HG03135 (cell line): ENCODE measurements around the gene CDR2.
A peak's percentile ranks its signal among the peaks of the same experiment; 100 is the strongest.
"Not testable (repeated sequence)": the region's sequence is repeated elsewhere in the genome, so short reads cannot be mapped to it uniquely, and the experiment has no call there.

Experiments used
- ATAC-seq: cut with Tn5 transposase; IDR thresholded peaks from one replicate; pipeline ENCODE4 v1.9.1; 2021; ENCODE audit warnings: mild to moderate bottlenecking, moderate library complexity; ENCODE audit not compliant: unreplicated experiment

CDR2 gene

GRCh38 chr16:22374311-22375116 lies at the start of gene CDR2:
CDR2 (minus strand) TSS chr16:22374619; CDS start chr16:22374309, 310 bp downstream.
- peak; percentile 91 for ATAC-seq

- no peak for ATAC-seq
Measured at GRCh38 chr16:22423716-22424115, 49.3 kb upstream of the CDR2 start.

DNA sequence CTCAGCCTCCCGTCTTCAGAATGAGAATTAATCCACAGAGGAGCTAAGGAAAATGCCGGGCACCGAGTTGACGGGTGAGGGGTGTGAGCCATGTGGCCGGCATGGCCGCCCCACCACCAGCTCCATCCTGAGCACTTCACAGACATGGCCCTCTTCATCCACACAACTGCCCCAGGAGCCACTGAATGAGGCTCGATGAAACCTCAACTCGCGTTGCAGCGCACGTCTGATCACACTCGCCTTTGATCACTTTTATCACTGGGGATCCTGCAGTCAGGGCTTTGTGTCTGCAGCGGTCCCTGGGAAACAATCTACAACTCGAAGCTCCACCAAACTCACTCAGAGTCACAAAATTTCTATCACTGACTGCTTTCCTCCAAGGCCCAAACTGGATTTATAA lies 46.7 kb upstream of the CDR2 start:
- ATAC-seq, result no peak

GRCh38 chr16:22420606-22421135 lies 46.3 kb upstream of the CDR2 start:
- ATAC-seq, result no peak

- no peak for ATAC-seq
Measured at GRCh38 chr16:22419908-22420307, 45.5 kb upstream of the CDR2 start.

DNA sequence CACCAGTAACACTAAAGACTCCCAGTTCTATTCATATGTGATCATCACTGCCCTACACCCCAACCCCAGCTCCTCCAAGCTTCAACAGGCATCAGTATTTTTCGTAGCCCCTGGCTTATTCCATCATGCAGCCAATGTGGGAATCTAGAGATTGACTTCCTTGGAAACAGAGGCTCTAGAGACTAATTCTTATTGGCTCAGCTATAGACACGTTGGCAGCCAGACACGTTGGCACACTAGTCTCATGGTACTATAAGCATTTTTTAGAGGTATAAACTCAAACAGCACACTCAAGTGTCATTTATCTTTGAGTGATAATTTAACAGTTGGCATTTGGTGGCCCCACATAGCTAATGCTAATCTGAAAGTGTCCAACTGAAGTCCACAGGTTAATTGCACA lies 44.4 kb upstream of the CDR2 start:
- no peak for ATAC-seq

- ATAC-seq, result not testable (repeated sequence)
Measured at GRCh38 chr16:22417798-22418197, 43.4 kb upstream of the CDR2 start.

- no peak for ATAC-seq
Measured at GRCh38 chr16:22417019-22417418, 42.6 kb upstream of the CDR2 start.

- no peak for ATAC-seq
Measured at GRCh38 chr16:22413819-22414218, 39.4 kb upstream of the CDR2 start.

- ATAC-seq, result no peak
Measured at GRCh38 chr16:22407486-22407885, 33.1 kb upstream of the CDR2 start.

DNA sequence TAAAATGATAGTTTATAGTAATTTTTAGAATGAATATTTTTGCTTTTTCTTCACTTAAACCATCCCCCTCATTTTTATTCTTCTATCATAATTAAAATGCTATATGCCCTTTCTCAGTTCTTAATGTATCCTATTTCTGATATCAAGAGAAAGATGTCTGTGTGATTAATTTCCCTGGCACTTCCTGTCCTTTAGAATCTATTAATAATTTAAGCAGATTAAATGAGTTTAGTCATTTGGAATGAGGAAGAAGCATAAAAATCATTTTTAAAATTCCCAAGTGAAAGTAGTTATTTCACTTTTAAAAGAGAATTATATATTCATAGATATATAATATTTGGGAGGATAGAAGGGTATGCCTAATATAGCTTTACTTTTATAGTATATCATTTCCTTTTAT lies 27.8 kb upstream of the CDR2 start:
- ATAC-seq, result no peak

GRCh38 chr16:22400900-22401299 lies 26.5 kb upstream of the CDR2 start:
- no peak for ATAC-seq

DNA sequence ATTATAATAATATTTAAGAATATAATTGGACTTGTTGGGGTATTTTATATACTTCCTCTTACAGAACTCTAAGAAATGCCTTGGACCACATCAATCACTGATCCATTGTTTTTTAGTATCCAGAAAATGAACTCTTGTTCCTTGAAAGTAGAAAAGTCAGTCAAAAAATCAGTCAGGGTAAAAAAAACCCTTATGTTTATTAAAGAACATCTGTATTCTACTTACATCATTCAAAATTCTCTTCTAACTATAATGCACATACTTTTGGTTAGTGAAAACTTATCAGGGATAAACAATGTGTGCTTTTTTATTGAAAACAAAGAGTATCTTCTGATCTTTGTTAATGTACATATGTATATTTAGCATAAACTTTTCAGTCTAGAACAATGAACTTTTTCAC lies 23.5 kb upstream of the CDR2 start:
- ATAC-seq, result no peak

- no peak for ATAC-seq
Measured at GRCh38 chr16:22397464-22397863, 23.0 kb upstream of the CDR2 start.

DNA sequence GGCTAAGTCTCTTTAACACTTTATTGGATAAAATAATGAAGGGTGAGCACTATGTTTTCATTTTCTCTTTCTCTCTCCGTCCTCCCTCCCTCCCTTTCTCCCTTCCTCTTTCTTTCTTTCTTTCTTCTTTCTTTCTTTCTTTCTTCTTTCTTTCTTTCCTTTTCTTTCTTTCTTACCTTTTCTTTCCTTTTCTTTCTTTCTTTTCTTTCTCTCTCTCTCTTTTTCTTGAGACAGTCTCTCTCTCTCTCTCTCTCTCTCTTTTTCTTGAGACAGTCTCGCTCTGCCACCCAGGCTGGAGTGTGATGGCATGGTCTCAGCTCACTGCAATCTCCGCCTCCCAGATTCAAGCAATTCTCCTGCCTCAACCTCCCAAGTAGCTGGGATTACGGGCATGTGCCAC lies 21.5 kb upstream of the CDR2 start:
- no peak for ATAC-seq

GRCh38 chr16:22394121-22394520 lies 19.7 kb upstream of the CDR2 start:
- ATAC-seq, result no peak

DNA sequence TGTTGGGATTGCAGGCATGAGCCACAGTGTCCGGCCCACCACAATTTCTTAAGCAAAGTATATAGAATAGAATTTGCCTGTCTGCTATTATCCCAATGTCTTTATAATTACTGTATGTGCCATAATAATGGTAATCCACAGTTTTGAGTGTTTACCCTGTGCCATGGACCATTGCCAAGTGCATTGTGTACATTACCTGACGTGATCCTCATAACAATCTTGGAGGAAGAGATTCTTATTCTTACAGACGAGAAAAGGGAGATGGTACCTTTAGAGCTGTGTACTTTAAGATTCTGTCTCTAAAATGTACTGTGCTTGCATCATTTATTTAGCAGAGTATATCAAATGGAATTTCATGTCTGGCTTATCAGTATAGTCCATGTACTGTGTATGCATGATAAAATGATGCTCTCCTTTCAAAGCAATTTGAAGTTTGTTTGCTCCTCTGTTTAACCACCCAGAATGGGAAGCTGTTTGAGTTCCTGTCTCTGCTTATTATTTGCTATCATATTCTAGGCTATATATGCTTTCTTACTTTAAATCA lies 13.8 kb upstream of the CDR2 start:
- no peak for ATAC-seq

DNA sequence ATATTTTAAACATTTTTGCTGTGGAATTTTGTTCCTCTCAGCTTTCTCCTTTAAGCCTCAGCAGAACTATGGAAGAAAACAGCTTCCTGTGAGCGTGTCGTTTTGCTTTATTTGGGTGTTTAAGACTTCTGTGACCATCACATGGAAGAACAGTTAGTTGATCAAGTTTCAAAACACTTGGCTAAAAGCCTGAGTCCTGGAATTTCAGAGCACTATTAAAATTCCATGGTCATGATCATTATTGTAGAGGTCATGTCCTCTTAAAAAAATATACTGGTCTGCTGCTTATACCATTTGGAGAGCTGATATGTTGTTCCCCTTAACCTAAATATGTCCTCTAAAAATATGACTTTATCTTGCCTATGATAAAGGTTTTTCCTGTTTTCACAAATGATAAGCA lies 12.6 kb upstream of the CDR2 start:
- ATAC-seq, result no peak

- no peak for ATAC-seq
Measured at GRCh38 chr16:22385196-22385595, 10.8 kb upstream of the CDR2 start.

DNA sequence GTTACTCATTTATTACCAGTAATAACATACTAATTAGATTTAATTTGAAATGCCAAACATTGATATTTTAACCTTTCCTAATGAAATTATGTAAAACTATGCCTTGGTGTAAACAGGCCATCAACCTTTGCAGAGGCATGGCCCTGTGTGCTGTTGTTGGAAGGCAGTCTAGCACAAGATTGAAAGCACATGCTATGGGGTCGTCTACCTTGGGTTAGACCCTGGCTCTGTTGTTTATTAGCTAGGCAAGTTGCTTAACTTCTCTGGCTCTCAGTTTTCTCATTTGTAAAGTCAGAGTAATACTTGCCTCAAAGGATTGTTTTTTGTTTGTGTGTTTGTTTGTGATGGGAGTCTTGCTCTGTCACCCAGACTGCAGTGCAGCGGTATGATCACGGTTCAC lies 9.4 kb upstream of the CDR2 start:
- ATAC-seq, result no peak

DNA sequence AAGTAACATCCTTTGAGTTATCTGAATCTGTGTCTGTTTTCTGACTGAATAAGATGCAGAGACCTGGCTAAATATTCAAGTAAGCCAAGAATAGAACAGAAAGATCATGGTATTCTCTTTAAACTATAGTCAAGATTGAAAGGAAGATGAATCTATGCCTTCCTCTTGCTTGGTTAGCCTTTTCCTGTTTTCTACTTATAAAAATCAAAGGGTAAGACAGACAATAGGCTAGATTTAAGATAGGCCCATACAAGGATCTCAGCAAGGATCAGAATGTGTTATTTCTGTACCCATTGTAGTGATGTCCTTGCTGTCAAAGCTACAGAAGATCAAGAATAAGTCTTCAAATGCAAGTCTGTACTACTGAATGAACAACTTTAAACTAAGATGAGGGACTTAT lies 7.0 kb upstream of the CDR2 start:
- no peak for ATAC-seq

- ATAC-seq, result no peak
Measured at GRCh38 chr16:22380529-22380928, 6.1 kb upstream of the CDR2 start.

- no peak for ATAC-seq
Measured at GRCh38 chr16:22379656-22380055, 5.2 kb upstream of the CDR2 start.
